ENCODE measurements around the gene FBXL16. TPM values are rescaled to one million over a fixed set of nuclear protein-coding genes. Genes with fewer than 3 reads are reported as not detected.

Gene FBXL16
- polyA plus RNA-seq, 2 of the 4 experiments (the other 2 are of a cell fraction) = 0.53 to 1.2 TPM

GRCh38 chr16:711084-711483 lies 5.5 kb upstream of the FBXL16 start:
- FAIRE-seq (no peak), ATAC-seq (no peak), DNase-seq (ENCODE audit: low read depth in 1 of 2, low spot score in 1 of 2) (no peak)
- Histone ChIP-seq H3K4me2 (peak overlapping the region; percentile 70), H3K4me3 (no peak overlapping the region), H3K4me1 (peaks cover 62% of the 10 kb centered on the region), H3K27ac (peak overlapping the region; percentile 86 to 99; a peak in 5 of 6 replicates), H3K9me3 (no peaks in the 10 kb centered on the region)
- WGBS (ENCODE audit: missing lambda C conversion rate) = 63% methylated on average over 12 of the region's 12 CpGs
- ChIA-PET CTCF (interaction anchor here (0.7 to 25.1 kb wide), 12 partner anchors 9 to 345 kb away, joined by 3 to 656 read pairs (median 10); partner anchors contain the start of genes ANTKMT, CCDC78, CHTF18 and CIAO3), POLR2A (no interaction called here)
- TF ChIP-seq KDM1A (IDR thresholded peaks at IDR 0.05; ENCODE audit: low read depth) (peak; percentile 72; the same call in 1 of the 2 replicates), HDAC2 (IDR thresholded peaks at IDR 0.05) (no peak; the same call in 1 of the 2 replicates)

- Histone ChIP-seq H3K27ac (peak overlapping the region; percentile 25 to 99; a peak in 4 of 6 replicates), H3K4me3 (no peak overlapping the region), H3K4me2 (peak overlapping the region; percentile 40; the same call in 1 of the 3 replicates), H3K9me3 (no peaks in the 10 kb centered on the region), H3K4me1 (peaks cover 64% of the 10 kb centered on the region)
- FAIRE-seq (no peak), ATAC-seq (no peak), DNase-seq (ENCODE audit: low read depth in 1 of 2, low spot score in 1 of 2) (no peak)
- TF ChIP-seq SREBF2 (IDR thresholded peaks at IDR 0.05) = no peak
- no peak for TF ChIP-seq CBX8 (IDR thresholded peaks at IDR 0.05)
- POLR2A ChIA-PET = interaction anchor here (1.3 to 1.5 kb wide), 2 partner anchors 9 to 11 kb away, joined by 4 to 7 read pairs; no protein-coding TSS in a partner anchor
- WGBS (ENCODE audit: missing lambda C conversion rate) = 81% methylated on average over 17 of the region's 21 CpGs
- CTCF ChIA-PET = interaction anchor here (0.7 to 25.1 kb wide), 14 partner anchors 8 to 345 kb away, joined by 3 to 656 read pairs (median 8); partner anchors contain the start of genes ANTKMT, CCDC78, CHTF18 and CIAO3
Observed at GRCh38 chr16:710500-711075, 5.0 kb upstream of the FBXL16 start.

- ChIA-PET CTCF (interaction anchor here (0.8 to 25.1 kb wide), 13 partner anchors 8 to 391 kb away, joined by 3 to 656 read pairs (median 8); partner anchors contain the start of genes ANTKMT, CCDC78, CHTF18 and CIAO3), POLR2A (interaction anchor here (0.6 to 1.5 kb wide), 4 partner anchors 10 to 1312 kb away, joined by 3 to 7 read pairs (median 4); partner anchors contain the start of gene WDR24)
- H3K4me3 ChIP-seq = no peak overlapping the region
- peak overlapping the region; percentile 40; the same call in 2 of the 3 replicates for H3K4me2 ChIP-seq
- FAIRE-seq = no peak
- no peaks in the 10 kb centered on the region for H3K9me3 ChIP-seq
- H3K4me1 ChIP-seq = peaks cover 71% of the 10 kb centered on the region
- TF ChIP-seq RFX5 (IDR thresholded peaks at IDR 0.05) (peak; percentile 78), FOSL2 (IDR thresholded peaks at IDR 0.05) (no peak), FOSL2 (CRISPR knock-in tag; IDR thresholded peaks at IDR 0.05) (peak; percentile 69), HES2 (IDR thresholded peaks at IDR 0.05) (no peak), CBX8 (IDR thresholded peaks at IDR 0.05) (no peak), MYC (IDR thresholded peaks at IDR 0.05; ENCODE audit: borderline replicate concordance, low read length) (no peak), RARB (CRISPR knock-in tag; IDR thresholded peaks at IDR 0.05) (no peak), CTCF (IDR thresholded peaks at IDR 0.05) (no peak), HMGXB4 (CRISPR knock-in tag; IDR thresholded peaks at IDR 0.05; ENCODE audit: borderline replicate concordance) (no peak)
- H3K27ac ChIP-seq = peak overlapping the region; percentile 25 to 99; a peak in 5 of 6 replicates
- WGBS (ENCODE audit: missing lambda C conversion rate) = 45% methylated on average over 26 of the region's 30 CpGs
- ATAC-seq = peak; percentile 2 to 7; a peak in 4 of 6 replicates
- peak in 1 of 2 experiments; percentile 83 for DNase-seq (ENCODE audit: low read depth in 1 of 2, low spot score in 1 of 2)
Observed at GRCh38 chr16:709566-710499, 4.2 kb upstream of the FBXL16 start.

All from A549 (cell line).